Small intestine (tissue), 7 donors: Measurements from ENCODE around the gene ASPG. TPM values are rescaled to one million over a fixed set of nuclear protein-coding genes. Genes with fewer than 3 reads are reported as not detected.

Source experiments
- DNase-seq, 2 donors: peaks; one replicate each; pipeline versions ENCODE4 v3.0.0 to v3.0.0-alpha.2; 2013
- FAIRE-seq: peaks from 2 replicates; lab custom pipeline; 2012; peaks lifted over from hg19 to GRCh38; lab: Jason Lieb, UNC
- H3K27ac ChIP-seq, 3 donors: one replicate each; pipeline ENCODE4 v1.5.1; 2013; ENCODE audit warnings: low read length in 2 of 3, mild to moderate bottlenecking in 2 of 3, control low read depth in 1 of 3, inconsistent platforms in 1 of 3, low read depth in 1 of 3, moderate library complexity in 1 of 3
- H3K27me3 ChIP-seq, 3 donors: one replicate each; pipeline ENCODE4 v1.6.1; 2013; ENCODE audit warnings: low read length in 3 of 3, inconsistent platforms in 1 of 3; ENCODE audit not compliant: control insufficient read depth in 3 of 3, insufficient read depth in 3 of 3
- H3K36me3 ChIP-seq, 3 donors: one replicate each; pipeline ENCODE4 v1.6.1; 2013; ENCODE audit warnings: low read length in 3 of 3, inconsistent platforms in 1 of 3, low read depth in 1 of 3, mild to moderate bottlenecking in 1 of 3, moderate library complexity in 1 of 3; ENCODE audit not compliant: control insufficient read depth in 3 of 3, insufficient read depth in 2 of 3
- H3K4me1 ChIP-seq, 3 donors: one replicate each; pipeline ENCODE4 v1.6.1; 2013; ENCODE audit warnings: low read length in 2 of 3, inconsistent platforms in 1 of 3, low read depth in 1 of 3, mild to moderate bottlenecking in 1 of 3, moderate library complexity in 1 of 3; ENCODE audit not compliant: control insufficient read depth in 3 of 3, insufficient read depth in 2 of 3
- H3K4me3 ChIP-seq, 3 donors: one replicate each; pipeline ENCODE4 v1.5.1; 2013; ENCODE audit warnings: low read length in 3 of 3, control low read depth in 1 of 3, inconsistent platforms in 1 of 3, low read depth in 1 of 3, mild to moderate bottlenecking in 1 of 3, moderate library complexity in 1 of 3
- H3K9me3 ChIP-seq, 2 donors: one replicate each; pipeline ENCODE4 v1.6.1; 2013; ENCODE audit warnings: low read depth in 1 of 2, low read length in 1 of 2; ENCODE audit not compliant: control insufficient read depth in 2 of 2, insufficient read depth in 1 of 2
- WGBS, 3 donors: extraction: QIAGEN DNeasy Blood & Tissue Kit; methylation state at CpG; one replicate each; pipeline ENCODE4 v1.1.7; 2013; 5-methylcytosine and 5-hydroxymethylcytosine counted together
- polyA plus RNA-seq, 4 donors: library from polyadenylated mRNA; stranded (reverse) in 3 of 4; unstranded in 1 of 4; fragments of 200-250 nt in 3 of 4; fragments of 120-200 nt in 1 of 4; gene quantifications; one replicate each; pipeline versions ENCODE4 v1.2.1 to v1.2.3, GENCODE V29; 2013
- donor health status: healthy with polysubstance abuse.
- donor health status: control.
- donor health status: control.
- donor health status: Bipolar disorder and iron deficiency.
- donor health status: healthy.

ASPG gene
- polyA plus RNA-seq, 4 donors = 0.43 to 16.7 (median 2.3) TPM

DNA sequence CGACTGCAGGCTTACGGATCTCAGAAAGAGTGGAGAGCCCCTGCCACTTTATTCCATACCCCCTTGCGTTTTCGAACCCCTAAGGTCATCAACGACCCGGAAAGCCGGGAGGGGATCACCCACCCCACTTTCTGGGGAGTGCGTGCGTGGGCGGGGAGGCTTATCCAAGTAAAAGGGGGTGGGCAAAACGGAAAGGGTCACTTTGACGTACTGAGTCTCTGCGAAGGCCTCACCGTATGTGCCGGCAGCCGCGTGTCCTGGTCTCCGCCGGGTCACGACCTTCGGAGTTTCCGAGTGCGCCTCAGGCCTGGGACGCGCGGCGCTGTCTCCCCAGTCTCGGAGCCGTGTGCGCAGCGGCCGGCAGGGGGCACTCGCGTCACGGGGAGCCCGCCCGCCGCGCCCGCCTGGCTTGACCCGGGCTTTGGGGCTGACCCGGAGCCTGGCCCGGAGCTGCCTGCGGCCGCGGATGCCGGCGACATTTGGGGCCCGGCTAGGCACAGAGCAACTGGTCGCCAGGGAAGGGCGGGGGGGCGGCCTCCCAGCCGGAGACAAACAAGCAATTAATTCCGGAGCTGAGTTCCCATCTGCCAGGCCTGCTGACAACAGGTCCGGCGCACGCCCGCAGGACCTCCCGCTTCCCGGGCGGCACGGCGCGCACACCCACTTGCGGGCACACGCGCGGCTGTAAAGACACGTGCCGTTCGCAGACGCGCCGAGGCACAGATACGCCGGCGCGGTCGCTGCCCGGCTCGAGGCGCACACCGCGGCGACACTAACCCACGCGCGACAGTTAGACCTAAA, 52.0 kb downstream of the ASPG start:
- H3K9me3 ChIP-seq = no peaks in the 10 kb centered on the region
- no peaks in the 10 kb centered on the region for H3K36me3 ChIP-seq
- 1 to 2% (median 1%) methylated on average over 64 to 88 of the region's 88 CpGs for WGBS, 3 donors
- peaks cover 30 to 51% (median 46%) of the 10 kb centered on the region in 3 donors for H3K27me3 ChIP-seq
- H3K27ac ChIP-seq = no peak overlapping the region
- DNase-seq (peak; percentile 40 to 78), FAIRE-seq (no peak)
- peak overlapping the region in 2 of 3 donors; percentile 29 to 38 for H3K4me3 ChIP-seq
- peaks cover 0 to 24% (median 3%) of the 10 kb centered on the region in 3 donors for H3K4me1 ChIP-seq

GRCh38 chr14:104138098-104138717, 52.7 kb downstream of the ASPG start, which contains the start of gene KIF26A:
Gene KIF26A, plus strand, starts transcription at chr14:104138587. Its CDS starts 136 bp downstream, at chr14:104138723.
- peak within 1 kb of the TSS; percentile 12 to 38 (median 29) for H3K4me3 ChIP-seq
- H3K27me3 ChIP-seq = peaks cover 30 to 47% (median 46%) of the 10 kb centered on the region in 3 donors
- H3K27ac ChIP-seq = no peak within 1 kb of the TSS

GRCh38 chr14:104138718-104139459, 53.4 kb downstream of the ASPG start:
- Histone ChIP-seq H3K9me3 (no peaks in the 10 kb centered on the region), H3K27me3 (peaks cover 27 to 45% (median 40%) of the 10 kb centered on the region in 3 donors), H3K27ac (no peak overlapping the region), H3K4me3 (peak overlapping the region in 2 of 3 donors; percentile 29 to 38), H3K4me1 (peaks cover 0 to 24% (median 3%) of the 10 kb centered on the region in 3 donors), H3K36me3 (peaks cover 0 to 4% (median 0%) of the 10 kb centered on the region in 3 donors)
- 3 to 5% (median 3%) methylated on average over 59 to 73 of the region's 73 CpGs for WGBS, 3 donors
- peak in 1 of 2 donors; percentile 52 for DNase-seq
- FAIRE-seq = no peak

More at GRCh38 chr14:104138098-104138717, 52.7 kb downstream of the ASPG start, which contains the start of gene KIF26A:
- FAIRE-seq (no peak), DNase-seq (peak in 1 of 2 donors; percentile 66)
- H3K9me3 ChIP-seq = no peaks in the 10 kb centered on the region
- H3K4me1 ChIP-seq = peaks cover 0 to 24% (median 3%) of the 10 kb centered on the region in 3 donors
- H3K36me3 ChIP-seq = peaks cover 0 to 4% (median 0%) of the 10 kb centered on the region in 3 donors
- 0 to 2% (median 1%) methylated on average over 49 to 77 of the region's 77 CpGs for WGBS, 3 donors

GRCh38 chr14:104139460-104140212, 54.1 kb downstream of the ASPG start:
- H3K27ac ChIP-seq = no peak overlapping the region
- 46 to 52% (median 50%) methylated on average over 14 of the region's 14 CpGs for WGBS, 3 donors
- peak overlapping the region in 1 of 3 donors; percentile 29 for H3K4me3 ChIP-seq
- DNase-seq (no peak), FAIRE-seq (no peak)
- H3K4me1 ChIP-seq = peaks cover 0 to 24% (median 3%) of the 10 kb centered on the region in 3 donors
- peaks cover 23 to 42% (median 34%) of the 10 kb centered on the region in 3 donors for H3K27me3 ChIP-seq
- peaks cover 0 to 4% (median 0%) of the 10 kb centered on the region in 3 donors for H3K36me3 ChIP-seq
- no peaks in the 10 kb centered on the region for H3K9me3 ChIP-seq

DNA sequence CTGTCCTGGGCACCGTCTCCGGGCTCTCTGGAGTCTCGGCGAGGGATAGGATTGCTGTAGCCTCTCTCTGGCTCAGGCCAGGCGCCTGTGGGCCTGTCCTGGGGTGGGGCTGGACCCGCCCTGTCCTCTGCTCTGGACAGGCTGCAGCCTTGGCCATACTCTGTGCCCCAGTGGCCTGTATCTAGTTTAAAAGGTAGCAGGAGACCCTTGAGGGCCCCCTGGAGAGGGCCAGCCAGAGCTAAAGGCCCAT, 54.6 kb downstream of the ASPG start:
- 43 to 59% (median 58%) methylated on average over 6 of the region's 6 CpGs for WGBS, 3 donors

GRCh38 chr14:104140463-104141331, 55.2 kb downstream of the ASPG start:
- no peak overlapping the region for H3K4me3 ChIP-seq
- H3K36me3 ChIP-seq = peaks cover 0 to 4% (median 0%) of the 10 kb centered on the region in 3 donors
- H3K4me1 ChIP-seq = peaks cover 0 to 13% (median 3%) of the 10 kb centered on the region in 3 donors
- WGBS, 3 donors = 79 to 84% (median 81%) methylated on average over 11 to 12 of the region's 12 CpGs
- H3K9me3 ChIP-seq = no peaks in the 10 kb centered on the region
- no peak overlapping the region for H3K27ac ChIP-seq
- DNase-seq (no peak), FAIRE-seq (no peak)
- peaks cover 13 to 34% (median 23%) of the 10 kb centered on the region in 3 donors for H3K27me3 ChIP-seq

More for the DNA sequence above, 54.6 kb downstream of the ASPG start:
- Histone ChIP-seq H3K4me1 (peaks cover 0 to 19% (median 3%) of the 10 kb centered on the region in 3 donors), H3K4me3 (no peak overlapping the region), H3K9me3 (no peaks in the 10 kb centered on the region), H3K27me3 (peaks cover 18 to 39% (median 29%) of the 10 kb centered on the region in 3 donors), H3K27ac (no peak overlapping the region), H3K36me3 (peaks cover 0 to 4% (median 0%) of the 10 kb centered on the region in 3 donors)
- no peak for FAIRE-seq
- DNase-seq = no peak

GRCh38 chr14:104141621-104142091, 56.2 kb downstream of the ASPG start:
- Histone ChIP-seq H3K27ac (no peak overlapping the region), H3K4me1 (peaks cover 0 to 11% (median 0%) of the 10 kb centered on the region in 3 donors), H3K9me3 (no peaks in the 10 kb centered on the region), H3K4me3 (no peak overlapping the region), H3K27me3 (peaks cover 7 to 24% (median 18%) of the 10 kb centered on the region in 3 donors), H3K36me3 (peaks cover 0 to 4% (median 0%) of the 10 kb centered on the region in 3 donors)
- no peak for FAIRE-seq
- WGBS, 3 donors = 79 to 88% (median 84%) methylated on average over 12 to 15 of the region's 15 CpGs
- no peak for DNase-seq
